Measurements from ENCODE around the gene EMP3. TPM values are rescaled to one million over a fixed set of nuclear protein-coding genes. Genes with fewer than 3 reads are reported as not detected.

Gene EMP3
- total and polyA plus RNA-seq, 9 of the 15 experiments (the other 6 are each of a cell fraction or from before 2014, with no cell fraction given): 123 to 386 (median 296) TPM

GRCh38 chr19:48365602-48366001 lies 40.2 kb downstream of the EMP3 start:
- no peak overlapping the region for H3K4me3 ChIP-seq
- H3K27me3 ChIP-seq (ENCODE audit: control insufficient read depth in 2 of 2, insufficient read depth in 2 of 2, low read length in 2 of 2): no peaks in the 10 kb centered on the region
- 0 out of 2 replicates have a peak overlapping the region, but pooled peaks have one; percentile 19 for H2AFZ ChIP-seq (ENCODE audit: low read depth, low read length)
- ChIA-PET CTCF (ENCODE audit: low intra/inter-chr PET ratio) (no interaction called here), POLR2A (no interaction called here)
- no peaks in the 10 kb centered on the region for H3K9me1 ChIP-seq (ENCODE audit: control insufficient read depth, insufficient read depth, low read length)
- 90% methylated on average over 6 of the region's 11 CpGs for WGBS (ENCODE audit: insufficient coverage, low coverage, missing lambda C conversion rate)
- FAIRE-seq: no peak
- in situ Hi-C loops (cut with MboI): no loop called here
- H3K4me1 ChIP-seq (replicated peaks in 1 of 2; ENCODE audit: control insufficient read depth in 2 of 2, insufficient read depth in 2 of 2, low read length in 2 of 2): peaks cover 8 to 29% of the 10 kb centered on the region in 2 experiments
- no peak overlapping the region for H3K27ac ChIP-seq (ENCODE audit: extremely low read depth, low read depth, low read length)
- BruUV-seq (replicated peaks): no TSS peak
- no peak for DNase-seq (ENCODE audit: extremely low read depth in 1 of 4, low spot score in 3 of 4)
- intact Hi-C loops (cut with micrococcal nuclease): loop anchor here (2.0 kb wide), 2 partner anchors 25 to 33 kb away; partner anchors contain the start of gene KDELR1
- H3K9me3 ChIP-seq (replicated peaks; ENCODE audit: control insufficient read depth, insufficient read depth, low read depth, low read length): no peaks in the 10 kb centered on the region
- H3K4me2 ChIP-seq (ENCODE audit: insufficient read depth, low read length): no peak overlapping the region
- H3K36me3 ChIP-seq (ENCODE audit: control insufficient read depth, insufficient read depth, low read length): peaks cover 3% of the 10 kb centered on the region; the same call in 2 of the 3 replicates
- H4K20me1 ChIP-seq (replicated peaks; ENCODE audit: control insufficient read depth, insufficient read depth, low read length): no peaks in the 10 kb centered on the region
- peak overlapping the region in 1 of 2 experiments; percentile 75; a peak in 2 of 4 replicates for H3K9ac ChIP-seq (ENCODE audit: insufficient read depth in 1 of 2, low read depth in 2 of 2, low read length in 2 of 2)
- TF ChIP-seq RBFOX2 (IDR thresholded peaks at IDR 0.05; ENCODE audit: low read depth, low read length): peak; percentile 40; the same call in 1 of the 2 replicates
- no peak for TF ChIP-seq CTCF (IDR thresholded peaks at IDR 0.05 in 2 of 3, conservative IDR thresholded peaks at IDR 0.05 in 1 of 3; ENCODE audit: insufficient read depth in 2 of 3, low read depth in 1 of 3, low read length in 3 of 3)
- peaks cover 4% of the 10 kb centered on the region; the same call in 1 of the 3 replicates for H3K79me2 ChIP-seq (ENCODE audit: control insufficient read depth, insufficient read depth, low read length)
- no peak for ATAC-seq

GRCh38 chr19:48367855-48368254 lies 42.5 kb downstream of the EMP3 start:
- no peak for TF ChIP-seq ZNF384 (IDR thresholded peaks at IDR 0.05; ENCODE audit: low read depth, low read length)
- TF ChIP-seq NR2C1 (IDR thresholded peaks at IDR 0.05): 0 out of 2 replicates have a peak, but pooled peaks have one; percentile 27
- TF ChIP-seq NR2C1 (tag; IDR thresholded peaks at IDR 0.05): no peak
- intact Hi-C loops (cut with micrococcal nuclease) (no loop called here), in situ Hi-C loops (cut with MboI) (no loop called here)
- Histone ChIP-seq H3K9me3 (replicated peaks; ENCODE audit: control insufficient read depth, insufficient read depth, low read depth, low read length) (no peaks in the 10 kb centered on the region), H3K9ac (ENCODE audit: insufficient read depth in 1 of 2, low read depth in 2 of 2, low read length in 2 of 2) (peak overlapping the region in 1 of 2 experiments; percentile 11; a peak in 1 of 4 replicates), H4K20me1 (replicated peaks; ENCODE audit: control insufficient read depth, insufficient read depth, low read length) (no peaks in the 10 kb centered on the region), H3K79me2 (ENCODE audit: control insufficient read depth, insufficient read depth, low read length) (peaks cover 4% of the 10 kb centered on the region; the same call in 1 of the 3 replicates), H3K4me1 (replicated peaks in 1 of 2; ENCODE audit: control insufficient read depth in 2 of 2, insufficient read depth in 2 of 2, low read length in 2 of 2) (peaks cover 8 to 29% of the 10 kb centered on the region in 2 experiments), H3K27me3 (ENCODE audit: control insufficient read depth in 2 of 2, insufficient read depth in 2 of 2, low read length in 2 of 2) (no peaks in the 10 kb centered on the region), H3K27ac (ENCODE audit: extremely low read depth, low read depth, low read length) (no peak overlapping the region), H3K9me1 (ENCODE audit: control insufficient read depth, insufficient read depth, low read length) (no peaks in the 10 kb centered on the region), H2AFZ (ENCODE audit: low read depth, low read length) (no peak overlapping the region), H3K36me3 (ENCODE audit: control insufficient read depth, insufficient read depth, low read length) (no peaks in the 10 kb centered on the region; the same call in 2 of the 3 replicates), H3K4me3 (no peak overlapping the region), H3K4me2 (ENCODE audit: insufficient read depth, low read length) (no peak overlapping the region)
- FAIRE-seq (no peak), ATAC-seq (no peak), DNase-seq (ENCODE audit: extremely low read depth in 1 of 4, low spot score in 3 of 4) (no peak)
- no TSS peak for BruUV-seq (replicated peaks)
- ChIA-PET POLR2A (interaction anchor here (0.7 kb wide), 1 partner anchor 46 kb away, joined by 3 read pairs; no protein-coding TSS in a partner anchor), CTCF (ENCODE audit: low intra/inter-chr PET ratio) (no interaction called here)
- 44% methylated on average over 5 of the region's 5 CpGs for WGBS (ENCODE audit: insufficient coverage, low coverage, missing lambda C conversion rate)

All from K562 (cell line).